Occipital lobe (tissue), 2 donors: ENCODE measurements around the gene BOC. TPM values are rescaled to one million over a fixed set of nuclear protein-coding genes. Genes with fewer than 3 reads are reported as not detected.

Experiments used
- DNase-seq: peaks from one replicate; lab custom pipeline; 2025; lab: John Stamatoyannopoulos, UW
- total RNA-seq: library from RNA; depleted of rRNA; stranded (reverse); fragments of >200 nt; gene quantifications from one replicate; pipeline ENCODE4 v1.2.3, GENCODE V29; 2014

BOC gene
- total RNA-seq, 1 donor from 2014 or later, result 11.2 TPM

DNA sequence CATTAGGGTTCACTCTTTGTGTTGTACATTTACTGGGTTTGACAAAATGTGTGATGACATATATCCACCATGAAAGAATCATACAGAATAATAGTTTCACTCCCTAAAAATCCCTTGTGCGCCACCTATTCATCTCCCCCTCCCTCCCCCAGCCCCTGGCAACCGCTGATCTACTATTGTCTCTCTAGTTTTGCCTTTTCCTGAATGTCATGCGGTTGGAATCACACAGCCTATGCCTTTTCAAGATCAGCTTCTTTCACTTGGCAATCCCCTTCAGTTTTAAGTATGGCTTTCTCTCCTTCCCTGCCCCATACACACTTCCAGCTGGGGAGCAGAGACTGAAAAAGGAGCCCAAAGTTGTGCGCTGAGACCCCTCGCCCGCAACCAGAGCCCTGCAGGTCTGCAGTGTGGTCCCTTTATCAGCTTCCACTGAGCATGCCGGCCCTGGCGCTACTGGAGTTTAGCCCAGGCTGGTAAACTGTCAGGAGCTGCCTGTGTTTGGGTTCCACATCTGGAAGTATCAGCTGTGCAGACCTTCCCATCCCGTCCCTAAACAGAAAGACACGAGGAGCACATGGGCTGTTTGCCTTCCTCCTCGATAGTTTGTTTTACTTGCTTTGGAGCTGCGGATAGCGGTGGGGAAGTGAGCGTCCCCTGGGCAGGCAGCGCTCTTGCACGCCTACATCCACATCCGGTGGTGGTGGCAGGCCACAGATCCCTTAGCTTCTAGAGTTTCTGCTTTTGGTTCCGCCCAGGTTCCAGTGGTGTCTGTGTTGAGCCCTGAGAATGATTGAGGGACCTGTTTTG, 12.3 kb downstream of the BOC start:
- no peak for DNase-seq

DNA sequence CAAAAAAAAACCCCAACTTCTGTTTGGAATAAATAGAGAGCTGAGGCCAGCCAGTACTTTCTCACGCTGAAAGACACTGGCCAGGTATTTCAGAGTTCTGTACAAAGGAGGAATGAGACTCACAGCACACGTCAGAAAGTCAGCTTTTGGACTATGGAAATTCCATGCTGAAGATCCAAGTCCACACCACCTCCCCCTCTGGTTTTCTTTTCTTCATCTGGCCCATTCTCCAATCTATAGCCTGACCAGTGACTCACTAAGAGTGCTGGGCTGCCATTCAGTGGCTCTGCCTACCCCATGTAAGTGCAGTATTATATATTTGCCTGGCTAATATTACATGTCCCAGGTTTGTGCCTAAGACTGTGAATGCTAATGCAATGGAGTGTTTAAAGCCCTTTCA, 13.9 kb downstream of the BOC start:
- no peak for DNase-seq

DNA sequence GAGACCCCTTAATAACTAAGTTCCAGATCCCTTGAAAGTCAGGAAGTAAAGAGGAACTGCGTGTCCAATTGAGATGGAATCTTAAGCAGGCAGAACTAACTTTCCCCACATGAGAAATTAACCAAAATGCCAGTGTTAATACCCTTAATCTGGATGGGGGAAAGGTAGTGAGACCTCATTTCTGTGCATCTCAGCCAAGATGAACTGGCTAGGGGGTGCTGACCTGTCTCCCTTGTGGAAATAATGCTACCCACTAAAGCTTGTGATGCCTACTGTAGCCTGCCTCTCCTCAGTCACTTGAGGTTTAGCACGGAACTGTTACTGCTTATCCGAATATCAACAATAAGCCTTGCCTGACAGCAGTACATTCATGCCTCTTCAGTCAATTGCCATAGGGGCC, 15.1 kb downstream of the BOC start:
- DNase-seq, result no peak

DNA sequence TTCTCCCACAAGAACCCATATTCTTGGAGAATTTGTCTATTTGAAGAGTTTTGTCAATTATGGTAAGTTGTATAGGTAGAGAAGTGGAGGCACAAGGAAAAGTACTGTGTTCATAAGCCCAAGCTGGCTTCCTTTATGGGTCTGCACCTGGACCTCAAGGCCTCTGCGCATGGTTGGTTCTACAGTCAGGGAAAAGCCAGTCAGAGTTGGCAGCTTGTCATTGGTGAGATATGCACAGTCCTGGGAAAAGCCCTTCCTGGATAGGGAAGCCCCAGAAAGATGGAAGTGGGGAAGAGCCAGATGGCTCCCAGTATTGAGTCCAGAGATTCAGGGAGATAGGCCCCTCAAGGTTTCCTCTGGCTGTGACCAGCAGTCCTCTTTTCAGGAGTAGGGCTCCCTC, 15.8 kb downstream of the BOC start:
- DNase-seq, result no peak

DNA sequence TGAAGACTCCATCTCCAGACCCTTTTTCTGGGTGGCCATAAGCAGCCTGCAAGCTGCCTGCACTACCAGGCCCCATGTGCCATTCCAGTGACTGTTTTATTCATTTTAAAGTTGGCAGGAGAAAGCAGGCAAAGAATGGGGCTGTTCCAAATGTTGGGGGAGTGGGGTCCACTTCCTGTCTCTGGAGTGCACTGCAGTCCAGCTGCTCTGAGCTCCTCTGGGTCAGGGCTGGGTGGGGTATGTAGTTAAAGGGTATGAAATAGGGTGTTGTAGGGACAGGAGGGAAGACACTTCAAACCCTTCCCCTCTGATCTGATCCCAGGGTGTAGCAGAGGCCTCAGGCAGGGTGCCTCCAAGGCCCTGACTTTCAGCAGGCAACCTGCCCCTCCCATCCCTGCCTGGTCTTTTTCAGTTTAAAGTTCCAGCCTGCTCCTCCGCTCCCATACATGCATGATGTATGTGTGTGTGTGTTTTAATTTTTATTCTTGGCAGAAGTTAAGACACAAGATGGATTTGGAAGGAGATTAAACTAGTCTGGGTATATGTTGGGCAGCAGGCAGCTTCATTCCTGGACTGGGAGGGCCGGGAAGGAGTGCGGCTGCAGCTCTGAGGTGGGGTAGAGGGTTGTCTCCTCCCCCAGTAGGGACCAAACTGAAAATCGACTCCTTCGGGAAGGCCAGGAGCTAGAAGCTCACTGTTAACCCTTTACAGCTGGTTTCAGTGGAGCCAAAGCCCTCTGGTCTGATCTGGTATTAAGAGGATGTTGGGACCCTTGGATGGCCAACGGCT, 17.3 kb downstream of the BOC start:
- no peak for DNase-seq

DNA sequence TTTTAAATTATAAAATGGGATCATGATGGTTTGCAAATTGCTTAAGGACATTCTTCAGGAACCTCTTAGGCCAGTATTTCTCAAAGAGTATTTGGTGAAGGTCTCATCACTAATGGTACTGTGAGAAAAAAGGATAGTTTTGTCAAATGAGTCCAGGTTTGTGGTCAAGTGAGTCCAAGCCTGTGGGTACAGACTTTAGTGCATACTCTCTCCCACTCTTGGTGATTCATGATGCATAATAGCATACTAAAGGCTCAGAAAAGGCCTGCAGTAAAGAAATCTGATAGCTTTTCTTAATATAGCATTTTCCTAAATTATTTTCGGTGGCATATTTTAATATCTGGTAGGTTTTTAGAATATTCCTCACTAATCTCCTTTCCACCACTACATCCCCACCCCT, 20.0 kb downstream of the BOC start:
- no peak for DNase-seq

DNA sequence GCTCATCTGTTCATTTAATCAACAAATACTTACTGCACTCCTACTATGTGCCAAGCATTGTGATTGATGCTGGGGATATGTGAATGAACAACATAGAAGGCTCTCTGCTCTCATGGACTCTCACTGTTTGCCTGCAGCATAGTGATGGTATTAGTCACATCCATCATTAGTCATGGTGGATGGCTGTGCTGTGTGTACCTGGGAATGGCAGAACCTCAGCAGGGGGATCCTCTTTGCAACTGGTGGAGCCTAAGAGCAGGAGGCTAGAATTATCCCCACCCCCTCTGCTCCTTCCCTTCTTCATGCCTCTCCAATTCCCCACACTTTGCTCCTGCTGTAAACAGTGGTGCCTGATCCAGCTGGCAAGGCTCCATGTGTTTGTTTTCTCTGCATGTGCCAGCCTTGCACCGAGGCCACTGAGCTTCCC, 20.5 kb downstream of the BOC start:
- DNase-seq, result no peak

DNA sequence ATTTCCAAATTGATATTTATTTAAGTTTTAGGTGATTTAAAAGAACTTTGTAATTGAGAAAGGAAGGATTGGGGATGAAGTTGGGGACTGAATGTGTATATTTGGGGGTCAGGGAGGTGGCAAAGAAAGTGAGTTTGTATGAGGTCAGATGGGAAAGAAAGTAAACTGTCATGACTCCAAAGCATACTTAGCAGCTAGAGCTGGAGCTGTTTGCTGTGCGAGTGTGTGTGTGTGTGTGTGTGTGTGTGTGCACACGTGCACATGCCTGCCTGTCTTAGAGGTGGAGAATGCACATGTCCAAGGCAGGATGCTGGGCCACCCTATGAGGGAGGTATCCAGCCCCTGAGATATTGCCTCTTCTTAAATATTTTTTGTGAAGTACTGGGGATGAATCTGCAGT, 21.0 kb downstream of the BOC start:
- no peak for DNase-seq

DNA sequence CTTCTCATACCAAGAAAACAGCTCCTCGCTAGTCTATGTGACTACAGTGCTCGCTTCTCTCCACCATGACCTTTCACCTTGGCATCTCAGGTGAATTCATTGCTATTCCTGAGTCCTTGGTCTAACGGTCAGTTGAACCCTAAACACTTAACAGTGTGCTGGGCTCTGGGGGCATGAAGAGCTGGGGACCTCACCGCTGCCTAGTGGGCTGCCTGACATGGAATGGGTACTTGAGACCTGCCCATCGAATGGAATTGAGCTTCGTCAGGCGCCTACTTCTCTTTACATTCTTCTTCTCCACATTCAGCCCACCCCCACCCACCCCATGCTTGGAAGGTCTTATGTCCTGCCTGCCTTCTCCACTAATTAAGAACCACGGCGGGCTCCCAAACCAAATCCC, 22.1 kb downstream of the BOC start:
- no peak for DNase-seq

DNA sequence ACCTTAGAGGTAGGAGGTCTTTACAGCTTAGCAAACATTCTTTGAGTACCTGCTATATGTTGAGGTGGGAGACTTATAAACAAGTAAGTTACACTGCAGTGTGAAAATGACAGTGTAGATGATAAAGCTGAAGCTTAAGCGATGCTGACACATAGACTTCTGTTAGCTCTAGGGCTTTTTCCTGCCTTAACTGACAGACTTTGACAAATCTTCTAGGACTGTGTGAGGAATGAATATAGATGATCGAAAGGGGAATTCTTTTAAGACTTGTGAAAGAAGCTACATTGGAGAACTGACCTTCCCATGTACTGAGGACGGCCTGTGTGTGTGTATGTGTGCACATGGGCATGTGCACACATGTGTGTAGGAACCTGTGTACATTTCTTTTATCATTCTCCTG, 22.7 kb downstream of the BOC start:
- DNase-seq, result no peak

DNA sequence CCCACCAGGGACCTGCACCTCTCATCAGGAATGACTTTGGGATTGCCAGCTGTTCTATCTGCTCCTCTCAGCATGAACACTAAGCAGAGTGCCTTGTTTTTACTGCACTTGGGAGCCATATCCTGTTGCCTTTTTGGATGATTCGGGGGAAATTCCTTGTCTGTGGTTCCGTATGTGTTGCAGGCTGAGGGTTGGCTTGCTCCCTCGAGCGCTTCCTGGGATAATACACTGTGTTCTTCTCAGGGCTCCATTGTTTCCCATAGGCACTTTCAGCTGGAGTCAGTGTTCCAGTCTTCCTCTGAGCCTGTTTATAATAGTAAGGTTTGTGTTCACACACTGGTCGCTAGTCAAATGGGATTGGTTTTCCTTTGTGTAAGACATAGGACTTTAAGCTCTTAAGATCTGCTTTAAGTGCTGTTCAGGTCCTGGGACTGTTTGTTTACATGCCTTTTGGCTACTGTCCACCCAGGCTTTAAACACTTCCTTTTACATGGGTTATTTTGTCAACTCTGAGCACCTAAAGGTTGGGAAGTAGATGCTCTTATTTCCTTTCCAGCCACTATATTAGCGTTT, 23.4 kb downstream of the BOC start:
- no peak for DNase-seq

DNA sequence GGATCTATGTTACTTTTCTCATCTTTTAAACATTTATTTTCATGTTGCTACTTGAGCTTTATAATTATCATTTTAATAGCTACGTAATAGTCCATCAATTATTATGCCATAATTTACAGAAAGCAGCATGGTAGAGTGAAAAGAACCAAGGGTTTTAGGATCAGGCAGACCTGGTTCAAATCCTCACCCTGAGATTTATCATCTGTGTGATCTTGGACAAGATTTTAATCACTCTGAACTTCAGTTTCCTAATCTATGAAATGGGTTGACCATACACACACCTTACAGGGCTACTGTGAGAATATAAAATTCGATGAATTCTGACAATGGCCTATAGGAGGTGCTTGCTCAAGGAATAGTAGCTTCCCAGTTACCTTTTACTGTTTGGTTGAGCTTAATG, 27.1 kb downstream of the BOC start:
- DNase-seq, result no peak

DNA sequence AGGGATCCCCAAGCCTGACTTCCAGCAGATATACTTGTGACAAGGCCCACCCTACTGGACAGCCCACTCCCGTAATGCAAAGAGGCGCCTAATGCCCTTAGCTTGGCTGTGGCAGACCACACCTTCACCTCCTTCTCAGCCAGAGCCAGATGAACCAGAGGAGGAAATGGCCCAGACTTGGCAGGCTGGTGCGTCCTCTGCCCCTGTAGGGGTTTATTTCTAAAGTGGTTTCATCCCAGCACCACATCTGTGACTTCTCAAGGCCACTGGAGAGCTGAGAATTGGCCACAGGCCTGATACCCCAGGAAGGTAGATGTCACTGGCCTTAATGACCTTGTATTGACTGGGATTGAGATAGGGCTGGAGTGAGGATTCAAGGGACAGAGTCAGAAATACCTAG, 29.5 kb downstream of the BOC start:
- DNase-seq, result no peak

DNA sequence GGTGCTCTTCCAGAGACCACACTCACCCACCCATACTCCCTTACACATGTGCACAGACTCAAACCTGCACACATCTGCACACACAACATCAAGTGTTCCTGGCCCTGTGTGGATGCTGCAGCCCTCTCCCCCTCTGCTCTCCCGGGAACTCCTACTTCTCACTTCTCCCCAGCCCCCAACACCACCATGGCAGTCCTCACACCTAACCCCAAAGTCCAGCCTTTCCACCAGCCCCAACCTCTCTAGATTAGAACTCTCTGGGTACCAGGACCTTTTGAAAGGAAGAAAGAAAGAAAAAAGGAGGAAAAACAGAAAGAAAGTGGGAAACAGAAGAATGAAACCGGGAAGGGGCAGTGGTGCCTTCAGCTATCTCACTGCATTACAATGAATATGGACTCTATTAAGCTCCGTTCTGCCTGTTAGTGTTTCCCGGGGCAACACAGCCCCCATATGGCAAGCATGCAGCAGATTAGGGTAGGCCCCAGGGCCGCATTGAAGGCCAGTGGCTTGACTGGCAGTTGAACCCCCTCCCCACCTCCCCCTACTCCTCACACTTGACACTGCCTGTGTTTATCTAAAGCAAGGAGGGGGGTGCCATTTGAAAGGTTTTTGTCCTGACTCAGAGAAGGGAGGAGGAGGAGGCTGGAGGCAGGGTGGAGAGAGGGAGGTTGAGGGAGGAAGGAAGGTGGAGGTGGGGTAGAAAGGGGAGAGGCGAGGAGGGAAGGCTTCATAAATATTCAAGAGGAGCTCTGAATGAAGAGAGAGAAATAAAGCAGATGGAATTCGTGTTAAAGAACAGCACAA, 30.1 kb downstream of the BOC start:
- DNase-seq, result no peak

DNA sequence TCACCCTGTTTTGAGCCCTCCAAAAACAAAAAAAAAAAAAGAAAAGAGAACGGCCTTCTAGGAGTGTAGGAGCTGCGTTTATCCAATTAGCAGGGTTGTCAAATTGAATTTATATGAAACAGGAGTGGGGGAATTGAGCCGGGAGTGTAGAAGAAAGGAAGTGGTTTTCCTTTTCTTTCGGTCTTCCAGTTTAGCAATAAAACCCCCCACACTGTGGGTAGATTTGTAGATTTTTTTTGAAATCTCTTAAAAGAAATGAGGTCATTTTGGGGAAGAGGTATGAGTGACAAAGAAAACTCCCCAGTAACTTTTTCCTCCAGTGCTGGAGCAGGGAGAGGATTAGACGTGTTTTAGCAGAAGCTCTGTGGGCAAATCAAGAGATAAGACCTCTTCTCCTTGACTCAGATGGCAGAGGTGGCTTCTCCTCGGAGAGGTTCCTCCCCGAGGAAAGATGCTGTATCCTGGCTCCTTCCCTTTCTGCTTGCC, 30.8 kb downstream of the BOC start:
- no peak for DNase-seq

DNA sequence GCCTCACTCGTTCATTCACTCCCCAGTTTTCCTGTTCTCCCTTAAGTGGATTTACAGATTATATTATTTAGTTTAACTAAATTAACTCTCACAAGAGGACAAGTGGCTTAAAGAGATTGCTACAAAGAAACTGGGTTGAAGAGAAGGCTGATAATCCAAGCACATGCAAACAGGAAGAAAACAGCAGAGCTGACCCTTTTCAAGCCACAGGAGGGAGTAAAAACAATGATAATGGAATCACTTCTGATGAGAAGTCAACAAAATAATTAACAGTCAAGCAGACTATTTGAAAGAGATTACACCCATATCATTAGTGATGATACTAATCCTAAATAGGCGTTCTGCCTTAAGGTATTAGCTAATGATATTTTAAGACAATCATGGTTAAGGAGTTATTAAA, 31.7 kb downstream of the BOC start:
- DNase-seq, result no peak

DNA sequence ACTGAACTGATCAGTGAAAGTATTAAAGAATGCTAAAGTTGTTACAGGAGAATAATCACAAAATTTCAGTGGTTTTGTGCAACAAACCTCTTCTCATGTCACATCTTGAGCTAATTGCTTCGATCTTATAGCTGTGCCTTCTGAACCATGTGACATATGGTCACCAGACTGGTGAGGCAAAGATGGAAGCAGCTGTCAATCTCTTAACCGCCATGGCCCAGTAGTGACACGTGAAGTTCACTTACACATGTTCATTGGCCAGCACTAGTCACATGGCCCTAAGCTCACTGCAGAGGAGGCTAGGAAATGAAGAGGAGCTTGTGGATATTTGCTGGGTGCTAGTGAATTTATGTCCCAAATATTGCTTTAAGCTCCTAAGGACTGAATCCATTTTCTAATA, 32.5 kb downstream of the BOC start:
- no peak for DNase-seq

DNA sequence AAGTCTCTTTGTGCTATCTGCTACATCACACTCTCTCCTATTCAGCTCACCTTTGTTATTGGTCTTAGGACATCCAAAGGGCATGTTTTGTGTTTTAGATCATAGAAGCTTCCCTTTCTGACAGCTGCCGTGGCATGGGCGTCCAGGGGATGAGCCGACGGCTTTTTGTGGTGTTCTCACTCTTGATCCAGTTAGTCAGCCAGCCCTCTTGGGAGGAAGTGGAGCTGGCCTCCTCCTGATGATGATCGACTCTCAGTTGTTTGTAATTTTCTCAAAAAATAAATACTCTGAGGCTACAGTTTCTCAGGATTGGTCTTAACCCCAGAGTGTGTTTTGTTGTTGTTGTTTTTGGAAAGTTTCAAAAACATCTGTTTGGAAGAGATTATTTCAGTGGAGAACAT, 34.4 kb downstream of the BOC start:
- DNase-seq, result no peak

DNA sequence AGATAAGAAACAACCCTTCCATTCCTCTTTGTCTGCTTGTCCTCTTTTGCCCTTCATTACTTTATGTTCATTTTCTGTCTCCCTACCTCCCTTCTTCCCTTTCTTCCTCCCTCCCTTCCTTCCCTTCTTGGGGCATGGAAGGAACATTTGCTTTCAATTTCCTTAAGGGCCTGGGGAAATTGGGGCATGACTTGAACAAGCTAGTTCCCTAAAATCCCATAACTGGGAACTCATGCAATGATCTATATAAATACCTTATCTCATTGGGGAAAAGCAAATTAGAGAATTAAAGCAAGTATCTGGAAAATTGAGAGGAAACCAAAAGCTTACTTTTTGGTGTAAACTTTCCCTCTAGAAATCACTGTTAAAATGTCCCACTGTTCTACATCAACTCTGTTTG, 35.7 kb downstream of the BOC start:
- no peak for DNase-seq

DNA sequence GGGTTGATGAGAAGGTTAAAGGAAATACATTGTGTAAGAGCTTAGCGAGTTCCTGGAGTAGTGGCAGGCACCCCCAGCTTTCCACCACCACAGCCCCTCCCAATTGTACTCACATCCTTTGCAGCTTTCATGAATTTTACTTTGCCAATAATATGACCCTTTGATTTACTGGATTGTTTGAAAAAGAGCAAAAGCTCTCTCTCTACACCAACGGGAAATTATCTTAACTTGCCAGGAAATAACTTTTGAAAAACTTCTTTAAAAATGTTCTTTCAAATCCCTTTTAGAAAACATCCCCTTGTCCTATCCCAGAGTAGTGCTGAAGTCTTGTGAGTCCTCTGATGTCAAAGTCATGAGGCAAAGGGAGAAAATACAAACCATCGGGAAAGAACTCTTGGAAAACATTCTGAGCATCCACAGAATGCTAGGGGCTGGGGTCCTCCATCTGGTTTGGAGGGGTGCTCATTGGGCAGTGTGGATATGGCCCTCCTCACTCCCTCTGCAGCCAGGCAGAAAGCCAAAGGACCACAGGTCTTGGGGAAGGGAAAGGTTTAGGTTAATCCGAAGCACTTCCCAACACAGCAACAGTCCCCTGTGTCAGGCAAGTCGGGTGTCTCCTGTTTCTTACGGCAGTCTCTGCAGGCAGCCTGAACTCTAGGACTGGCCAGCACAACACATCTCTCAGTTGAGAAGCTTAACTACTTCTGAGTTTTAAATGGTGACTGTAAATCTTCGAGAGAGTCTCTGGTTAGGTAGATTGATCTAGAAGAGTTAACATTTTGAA, 36.5 kb downstream of the BOC start:
- no peak for DNase-seq

DNA sequence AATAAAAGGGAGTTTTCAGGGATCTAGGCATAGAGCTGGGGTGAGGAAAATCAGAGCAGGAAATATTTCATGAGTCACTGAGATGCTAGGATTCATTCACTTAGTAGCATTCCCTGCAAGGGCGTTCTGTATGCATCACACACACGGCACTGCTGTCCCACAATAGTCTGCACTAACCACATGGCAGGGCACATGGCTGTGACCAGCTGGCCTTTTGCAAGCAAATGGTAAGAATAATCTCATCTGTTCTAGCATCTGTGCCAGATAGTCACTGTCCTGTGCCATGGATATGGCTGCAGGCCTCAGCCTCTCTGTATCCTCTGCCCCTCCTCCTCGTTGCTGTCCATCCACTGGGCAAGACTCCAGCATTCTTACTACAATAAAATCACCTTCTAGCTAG, 37.8 kb downstream of the BOC start:
- DNase-seq, result peak; percentile 34
